ENCODE results near the gene ANKS1A.

ANKS1A gene

GRCh38 chr6:34979994-34980393 lies 90.9 kb downstream of the ANKS1A start:
- TF ChIP-seq GATA3 (IDR thresholded peaks at IDR 0.05; ENCODE audit: low read depth, low read length), result no peak
- TF ChIP-seq GATA2 (IDR thresholded peaks at IDR 0.05; ENCODE audit: low read depth, low read length), result no peak

- TF ChIP-seq GATA2 (IDR thresholded peaks at IDR 0.05; ENCODE audit: low read depth, low read length), result no peak
- no peak for TF ChIP-seq GATA3 (IDR thresholded peaks at IDR 0.05; ENCODE audit: low read depth, low read length)
Measured at GRCh38 chr6:34981366-34981765, 92.3 kb downstream of the ANKS1A start.

- no peak for TF ChIP-seq GATA2 (IDR thresholded peaks at IDR 0.05; ENCODE audit: low read depth, low read length)
- TF ChIP-seq GATA3 (IDR thresholded peaks at IDR 0.05; ENCODE audit: low read depth, low read length), result no peak
Measured at GRCh38 chr6:34981951-34982350, 92.9 kb downstream of the ANKS1A start.

GRCh38 chr6:34982424-34982852 lies 93.4 kb downstream of the ANKS1A start:
- TF ChIP-seq GATA3 (IDR thresholded peaks at IDR 0.05; ENCODE audit: low read depth, low read length) (no peak), GATA2 (IDR thresholded peaks at IDR 0.05; ENCODE audit: low read depth, low read length) (no peak)

- TF ChIP-seq GATA3 (IDR thresholded peaks at IDR 0.05; ENCODE audit: low read depth, low read length), result no peak
- TF ChIP-seq GATA2 (IDR thresholded peaks at IDR 0.05; ENCODE audit: low read depth, low read length), result peak; percentile 26; the same call in 1 of the 2 replicates
Measured at GRCh38 chr6:34984416-34984815, 95.4 kb downstream of the ANKS1A start.

- TF ChIP-seq GATA3 (IDR thresholded peaks at IDR 0.05; ENCODE audit: low read depth, low read length) (no peak), GATA2 (IDR thresholded peaks at IDR 0.05; ENCODE audit: low read depth, low read length) (no peak)
Measured at GRCh38 chr6:34985236-34985635, 96.2 kb downstream of the ANKS1A start.

- TF ChIP-seq GATA2 (IDR thresholded peaks at IDR 0.05; ENCODE audit: low read depth, low read length), result no peak
- no peak for TF ChIP-seq GATA3 (IDR thresholded peaks at IDR 0.05; ENCODE audit: low read depth, low read length)
Measured at GRCh38 chr6:34986845-34987246, 97.8 kb downstream of the ANKS1A start.

- TF ChIP-seq GATA2 (IDR thresholded peaks at IDR 0.05; ENCODE audit: low read depth, low read length), result no peak
- TF ChIP-seq GATA3 (IDR thresholded peaks at IDR 0.05; ENCODE audit: low read depth, low read length), result no peak
Measured at GRCh38 chr6:34987506-34987905, 98.5 kb downstream of the ANKS1A start.

GRCh38 chr6:34990971-34991560 lies 102.0 kb downstream of the ANKS1A start:
- TF ChIP-seq GATA2 (IDR thresholded peaks at IDR 0.05; ENCODE audit: low read depth, low read length) (no peak), GATA3 (IDR thresholded peaks at IDR 0.05; ENCODE audit: low read depth, low read length) (no peak)

- TF ChIP-seq GATA2 (IDR thresholded peaks at IDR 0.05; ENCODE audit: low read depth, low read length) (no peak), GATA3 (IDR thresholded peaks at IDR 0.05; ENCODE audit: low read depth, low read length) (no peak)
Measured at GRCh38 chr6:34992376-34992775, 103.3 kb downstream of the ANKS1A start.

GRCh38 chr6:34993213-34993612 lies 104.2 kb downstream of the ANKS1A start:
- TF ChIP-seq GATA2 (IDR thresholded peaks at IDR 0.05; ENCODE audit: low read depth, low read length), result no peak
- TF ChIP-seq GATA3 (IDR thresholded peaks at IDR 0.05; ENCODE audit: low read depth, low read length), result no peak

GRCh38 chr6:34994693-34995092 lies 105.6 kb downstream of the ANKS1A start:
- TF ChIP-seq GATA3 (IDR thresholded peaks at IDR 0.05; ENCODE audit: low read depth, low read length) (no peak), GATA2 (IDR thresholded peaks at IDR 0.05; ENCODE audit: low read depth, low read length) (no peak)

GRCh38 chr6:35007016-35007415 lies 118.0 kb downstream of the ANKS1A start:
- TF ChIP-seq GATA2 (IDR thresholded peaks at IDR 0.05; ENCODE audit: low read depth, low read length) (no peak), GATA3 (IDR thresholded peaks at IDR 0.05; ENCODE audit: low read depth, low read length) (no peak)

- TF ChIP-seq GATA2 (IDR thresholded peaks at IDR 0.05; ENCODE audit: low read depth, low read length) (no peak), GATA3 (IDR thresholded peaks at IDR 0.05; ENCODE audit: low read depth, low read length) (no peak)
Measured at GRCh38 chr6:35008858-35009257, 119.8 kb downstream of the ANKS1A start.

GRCh38 chr6:35011096-35012041 lies 122.3 kb downstream of the ANKS1A start:
- TF ChIP-seq GATA3 (IDR thresholded peaks at IDR 0.05; ENCODE audit: low read depth, low read length), result no peak
- no peak for TF ChIP-seq GATA2 (IDR thresholded peaks at IDR 0.05; ENCODE audit: low read depth, low read length)
